ENCODE measurements around the gene SPTBN2.

The SPTBN2 gene

DNA sequence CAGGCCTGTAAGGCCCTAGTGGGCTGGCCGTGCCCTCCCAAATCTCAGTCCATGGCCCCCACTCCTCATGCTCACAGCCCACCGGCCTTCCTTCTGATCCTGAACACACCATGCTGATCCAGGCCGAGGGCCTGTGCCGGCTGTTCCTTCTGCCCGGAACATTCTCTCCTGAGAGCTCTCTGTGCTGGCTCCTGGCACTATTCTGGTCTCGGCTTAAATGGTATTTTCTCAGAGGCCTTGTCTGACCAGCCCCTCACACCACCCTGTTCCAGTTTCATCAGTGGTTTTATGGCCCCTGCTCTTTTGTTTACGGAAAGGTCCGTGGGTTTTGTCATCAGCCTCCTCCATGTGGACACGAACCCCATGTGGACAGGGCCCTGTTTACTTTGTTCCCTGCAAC lies 22.0 kb downstream of the SPTBN2 start:
- no peak for DNase-seq (ENCODE audit: low read depth)

DNA sequence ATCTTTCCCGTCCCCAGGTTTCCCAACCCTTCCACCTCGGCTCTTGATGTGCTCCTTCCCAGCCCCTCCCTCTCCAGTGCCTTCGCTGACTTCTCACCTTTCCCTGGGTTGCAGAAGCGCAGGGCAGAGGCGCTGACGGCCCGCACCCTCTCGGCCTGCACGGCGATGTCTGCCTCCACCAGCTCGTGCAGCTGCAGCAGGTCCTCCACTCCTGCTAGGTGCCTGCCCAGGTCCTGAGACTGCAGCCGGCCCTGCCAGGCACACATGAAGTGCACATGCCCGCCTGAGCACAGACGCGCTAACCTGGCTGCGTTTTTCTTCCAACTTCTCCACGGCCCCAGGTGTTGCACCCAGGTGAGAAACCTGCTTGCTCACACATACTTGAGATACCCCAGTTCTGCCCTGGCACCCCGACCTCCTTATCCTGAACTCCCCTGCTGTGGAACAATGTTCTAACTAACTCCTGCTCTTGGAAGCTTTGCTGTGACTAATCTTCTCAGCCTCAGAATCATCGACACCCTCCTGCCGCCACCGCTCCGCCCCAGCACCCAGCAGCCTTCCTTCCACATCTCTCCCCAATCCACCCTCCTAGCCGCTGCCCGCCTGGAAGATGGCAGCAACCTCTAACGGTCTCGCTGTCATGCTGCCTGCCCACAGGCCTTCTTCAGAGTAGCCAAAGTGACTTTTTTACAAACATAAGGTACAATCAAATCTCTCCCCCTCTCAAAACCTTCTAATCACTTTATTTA lies 23.3 kb downstream of the SPTBN2 start:
- DNase-seq (ENCODE audit: low read depth), result no peak
- H3K4me3 ChIP-seq (ENCODE audit: low read depth, low read length), result no peak overlapping the region

More for the DNA sequence above, 22.0 kb downstream of the SPTBN2 start:
- no peak overlapping the region for H3K4me3 ChIP-seq (ENCODE audit: low read depth, low read length)

DNA sequence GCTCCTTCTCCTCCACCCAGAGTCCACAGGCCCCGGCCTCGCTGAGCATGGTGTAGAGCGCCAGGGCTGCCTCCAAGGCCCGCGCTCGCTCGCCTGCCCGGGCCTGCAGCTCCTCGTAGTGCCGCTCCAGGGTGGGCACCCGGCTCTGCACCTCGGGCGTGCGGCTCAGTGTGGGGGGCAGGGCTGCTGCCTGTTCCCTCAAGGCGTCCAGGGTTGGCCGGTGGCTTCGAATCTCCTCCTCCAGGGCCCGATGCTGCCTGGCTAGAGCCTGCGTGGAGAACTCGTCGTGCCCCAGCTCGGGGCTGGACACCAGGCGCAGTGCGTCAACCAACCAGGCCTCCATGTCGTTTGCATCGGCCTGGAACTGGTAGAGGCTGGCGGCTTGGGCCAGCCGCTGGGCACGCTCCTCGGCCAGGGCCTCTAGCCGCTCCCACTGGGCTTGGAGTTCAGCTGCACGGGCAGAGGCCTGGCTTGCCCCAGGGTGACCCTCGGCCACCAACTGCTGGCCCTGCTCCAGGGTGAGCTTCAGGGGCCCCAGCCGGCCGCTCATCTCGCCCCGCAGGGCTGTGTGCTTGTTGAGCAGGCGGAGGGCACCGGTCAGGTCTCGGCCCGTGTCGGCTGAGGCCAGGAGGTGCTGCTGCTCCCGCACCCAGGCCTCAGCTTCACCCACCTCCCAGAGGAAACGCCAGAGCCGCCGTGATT lies 24.2 kb downstream of the SPTBN2 start:
- H3K4me3 ChIP-seq (ENCODE audit: low read depth, low read length), result no peak overlapping the region
- no peak for DNase-seq (ENCODE audit: low read depth)

DNA sequence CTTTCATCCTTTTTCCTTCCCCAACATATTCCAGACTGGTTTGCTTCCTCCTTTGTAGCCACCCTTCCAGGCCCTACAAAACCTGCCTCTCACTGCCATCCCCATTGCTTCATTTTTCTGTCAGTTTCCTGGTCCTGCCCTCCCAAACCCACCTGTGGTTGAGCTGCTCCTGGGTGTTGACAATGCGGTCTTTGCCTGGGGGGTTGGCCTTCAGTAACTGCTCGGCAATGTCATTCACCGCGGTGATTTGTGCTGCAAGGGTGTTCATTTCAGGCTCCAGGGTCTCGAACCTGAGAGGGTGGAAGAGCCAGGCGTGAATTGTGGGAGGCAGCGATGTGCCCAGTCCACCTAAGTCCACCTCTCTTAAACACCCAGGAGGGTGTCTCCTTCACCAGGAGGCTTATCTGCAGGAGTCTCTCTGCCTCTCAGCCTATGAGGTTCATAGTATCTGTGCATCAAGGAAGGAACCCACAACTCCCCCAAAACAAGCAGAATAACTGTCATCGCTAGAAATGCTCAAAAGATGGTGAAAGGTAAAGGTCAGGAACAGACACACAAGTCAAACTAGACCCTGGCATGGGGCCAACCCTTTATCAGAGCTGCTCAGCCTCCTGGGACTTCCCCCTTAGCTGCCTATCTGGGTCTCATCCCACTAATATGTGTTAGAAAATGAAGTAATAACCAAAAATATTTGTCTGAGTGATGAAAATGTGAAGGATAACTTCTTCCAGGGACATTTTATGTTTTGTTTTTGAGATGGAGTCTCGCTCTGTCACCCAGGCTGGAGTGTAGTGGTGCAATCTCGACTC lies 27.4 kb downstream of the SPTBN2 start:
- H3K4me3 ChIP-seq (ENCODE audit: low read depth, low read length), result no peak overlapping the region
- DNase-seq (ENCODE audit: low read depth), result no peak

DNA sequence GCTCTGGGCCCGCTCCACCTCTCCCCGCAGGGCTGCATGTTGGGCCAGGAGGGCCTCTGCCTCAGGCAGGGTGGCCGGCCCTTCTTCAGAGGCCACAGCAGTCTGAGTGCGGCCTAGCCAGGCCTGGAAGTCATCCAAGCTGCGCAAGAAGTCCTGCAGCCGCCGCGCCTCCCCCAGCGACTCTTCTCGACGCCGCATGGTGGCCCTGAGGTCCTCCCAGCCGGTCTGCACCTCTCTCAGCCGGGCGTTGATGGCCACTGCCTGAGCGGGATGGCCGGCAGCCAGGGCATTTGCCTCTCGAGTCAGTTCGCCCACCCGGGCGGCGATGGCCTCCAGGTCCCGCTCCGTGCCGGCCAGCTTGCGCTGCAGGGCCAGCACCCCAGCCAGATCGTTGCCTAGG lies 28.3 kb downstream of the SPTBN2 start:
- H3K4me3 ChIP-seq (ENCODE audit: low read depth, low read length), result no peak overlapping the region
- DNase-seq (ENCODE audit: low read depth), result no peak

DNA sequence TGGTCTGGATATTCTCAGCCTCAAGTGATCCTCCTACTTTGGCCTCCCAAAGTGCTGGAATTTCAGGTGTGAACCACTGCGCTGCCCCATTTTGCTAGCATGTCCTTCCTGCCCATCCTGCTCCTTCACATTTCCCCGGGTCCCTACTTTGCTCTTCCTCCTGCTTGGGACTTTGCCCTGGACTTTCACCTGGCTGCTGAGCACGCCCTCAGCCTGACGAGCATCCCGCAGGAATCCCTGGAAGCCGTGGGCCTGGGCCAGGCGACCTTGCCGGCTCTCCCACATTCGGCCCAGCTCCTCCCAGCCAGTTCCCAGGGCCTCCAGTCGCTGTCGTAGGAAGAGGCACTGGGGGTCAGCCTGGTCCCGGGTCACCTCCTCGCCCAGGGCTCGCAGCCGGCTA lies 28.7 kb downstream of the SPTBN2 start:
- no peak for DNase-seq (ENCODE audit: low read depth)
- no peak overlapping the region for H3K4me3 ChIP-seq (ENCODE audit: low read depth, low read length)

DNA sequence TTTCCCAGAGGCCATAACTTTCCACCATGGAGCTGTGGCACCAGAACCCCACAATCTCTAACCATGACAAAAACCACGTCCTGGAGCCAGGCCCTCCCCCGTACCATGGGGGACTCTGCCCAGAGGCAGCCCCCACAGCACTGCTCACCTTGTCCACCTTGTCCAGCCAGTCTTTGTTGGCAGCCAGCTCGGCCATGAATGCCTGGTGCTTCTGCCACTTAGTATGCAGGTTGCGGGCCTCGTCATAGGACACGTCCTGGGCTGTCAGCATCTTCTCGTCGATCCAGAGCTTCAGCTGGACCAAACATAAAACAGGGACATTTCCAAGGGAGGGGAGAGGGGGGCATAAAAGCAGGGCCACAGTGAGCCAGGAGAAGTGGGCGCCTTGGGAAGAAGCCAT lies 30.5 kb downstream of the SPTBN2 start:
- DNase-seq (ENCODE audit: low read depth), result no peak
- H3K4me3 ChIP-seq (ENCODE audit: low read depth, low read length), result no peak overlapping the region

DNA sequence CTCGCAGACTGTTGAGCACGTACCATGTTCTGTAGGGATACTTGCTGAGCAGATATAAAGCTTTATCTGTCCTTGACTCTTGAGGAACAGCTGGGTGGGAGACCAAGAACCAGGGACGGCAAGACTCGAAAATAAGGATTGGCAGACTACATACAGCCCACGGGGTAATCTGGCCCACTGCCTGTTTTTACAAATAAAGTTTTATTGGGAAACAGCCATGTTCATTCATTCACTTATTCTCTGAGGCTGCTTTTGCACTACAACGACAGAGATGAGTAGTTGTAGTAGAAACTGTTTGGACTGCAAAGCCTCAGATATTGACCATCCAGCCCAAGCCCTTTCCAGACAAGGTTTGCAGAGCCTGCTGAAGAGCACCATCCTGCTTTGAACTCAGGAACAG lies 31.0 kb downstream of the SPTBN2 start:
- DNase-seq (ENCODE audit: low read depth), result no peak
- H3K4me3 ChIP-seq (ENCODE audit: low read depth, low read length), result no peak overlapping the region

DNA sequence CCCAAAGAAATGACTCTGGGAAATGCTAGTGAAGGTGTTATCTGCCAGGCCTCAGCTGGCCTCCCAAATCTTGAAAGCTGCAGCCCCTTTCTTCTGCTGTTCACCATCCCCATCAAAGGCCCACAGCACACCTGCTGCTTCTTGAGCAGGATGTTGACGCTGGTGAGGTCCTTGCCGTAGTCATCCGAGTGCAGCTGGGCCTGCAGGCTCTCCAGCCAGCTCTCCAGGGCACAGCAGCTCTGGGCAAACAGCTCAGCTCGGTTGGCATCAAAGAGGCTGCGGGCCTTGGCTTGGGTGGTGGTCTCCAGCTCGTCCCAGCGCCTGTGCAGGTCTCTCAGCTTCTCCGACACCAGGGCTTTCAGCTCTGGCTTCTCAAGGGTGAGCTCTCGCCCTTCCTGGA lies 32.9 kb downstream of the SPTBN2 start:
- no peak overlapping the region for H3K4me3 ChIP-seq (ENCODE audit: low read depth, low read length)
- no peak for DNase-seq (ENCODE audit: low read depth)

DNA sequence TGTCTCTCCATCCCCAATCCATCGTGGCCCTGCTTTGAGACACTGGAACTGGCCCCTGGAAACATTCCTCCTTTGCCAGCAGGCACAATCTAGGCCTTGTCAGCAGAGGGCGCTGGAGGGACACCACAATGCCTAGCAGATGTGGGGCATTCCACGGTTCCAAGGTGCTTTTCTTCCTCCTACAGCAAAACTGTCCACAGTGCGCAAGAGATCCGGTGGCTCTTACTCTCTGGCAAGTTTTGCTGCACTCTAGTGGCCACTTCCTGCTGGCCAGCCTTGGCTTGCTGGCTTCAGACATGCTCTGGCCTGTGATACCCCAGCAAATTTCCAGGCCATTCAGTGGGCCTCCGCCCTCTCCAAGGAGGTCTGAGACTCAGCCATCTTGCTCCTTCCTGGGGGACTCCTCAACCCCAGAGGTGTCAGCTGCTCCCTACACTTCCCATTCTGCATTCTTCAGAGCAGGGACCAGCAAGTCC lies 34.2 kb downstream of the SPTBN2 start:
- H3K4me3 ChIP-seq (ENCODE audit: low read depth, low read length), result no peak overlapping the region
- DNase-seq (ENCODE audit: low read depth), result peak; percentile 87

DNA sequence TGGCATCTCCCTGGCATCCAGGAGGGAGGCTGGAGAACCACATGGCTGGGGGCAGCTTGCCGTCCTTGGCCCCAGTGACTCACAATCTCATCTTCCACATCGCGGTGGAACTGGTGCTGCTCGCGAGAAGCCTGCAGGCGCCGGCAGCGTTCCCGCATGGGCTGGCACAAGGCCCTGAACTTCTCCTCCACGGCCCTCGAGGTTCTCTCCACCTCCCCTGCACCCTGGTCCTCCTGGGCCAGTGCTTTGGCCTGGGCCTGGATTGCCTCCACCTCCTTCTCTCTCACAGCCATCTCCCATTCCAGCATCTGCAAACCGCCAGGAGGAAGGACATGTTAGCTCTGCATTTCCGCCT lies 35.0 kb downstream of the SPTBN2 start:
- no peak overlapping the region for H3K4me3 ChIP-seq (ENCODE audit: low read depth, low read length)
- DNase-seq (ENCODE audit: low read depth), result no peak

DNA sequence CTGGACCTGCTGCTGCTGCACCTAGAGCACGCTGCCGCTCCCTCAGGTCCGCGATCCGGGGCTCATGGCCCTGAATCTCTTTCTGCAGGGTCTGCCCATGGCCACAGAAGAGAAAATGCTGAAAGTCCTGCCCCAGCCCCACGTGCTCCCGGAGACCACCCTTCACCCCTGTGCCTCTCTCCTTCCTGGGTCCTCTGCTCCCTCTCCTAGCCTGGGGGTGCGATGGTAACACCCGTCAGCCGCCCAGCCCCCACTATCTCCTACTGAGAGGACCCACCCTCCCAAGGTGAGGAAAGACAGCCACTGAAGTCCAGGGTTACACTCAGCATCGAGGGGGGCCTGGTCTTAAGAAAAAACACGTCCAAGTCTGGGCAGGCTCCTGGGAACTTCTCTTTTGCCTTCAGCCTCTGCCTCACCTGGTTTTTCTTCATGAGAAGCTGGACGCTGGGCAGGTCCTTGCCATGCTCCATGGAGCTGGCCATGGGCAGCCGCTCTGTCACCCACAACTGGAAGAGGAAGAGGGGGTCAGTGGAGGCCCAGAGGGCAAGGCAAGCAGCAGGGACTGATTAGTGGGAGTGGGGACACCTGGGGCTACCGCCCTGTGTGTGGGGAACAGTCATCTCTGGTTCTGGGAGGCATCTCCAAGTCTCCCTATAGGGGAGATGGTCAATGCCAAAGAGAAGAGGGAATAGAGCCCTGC lies 35.5 kb downstream of the SPTBN2 start:
- DNase-seq (ENCODE audit: low read depth), result no peak
- no peak overlapping the region for H3K4me3 ChIP-seq (ENCODE audit: low read depth, low read length)

DNA sequence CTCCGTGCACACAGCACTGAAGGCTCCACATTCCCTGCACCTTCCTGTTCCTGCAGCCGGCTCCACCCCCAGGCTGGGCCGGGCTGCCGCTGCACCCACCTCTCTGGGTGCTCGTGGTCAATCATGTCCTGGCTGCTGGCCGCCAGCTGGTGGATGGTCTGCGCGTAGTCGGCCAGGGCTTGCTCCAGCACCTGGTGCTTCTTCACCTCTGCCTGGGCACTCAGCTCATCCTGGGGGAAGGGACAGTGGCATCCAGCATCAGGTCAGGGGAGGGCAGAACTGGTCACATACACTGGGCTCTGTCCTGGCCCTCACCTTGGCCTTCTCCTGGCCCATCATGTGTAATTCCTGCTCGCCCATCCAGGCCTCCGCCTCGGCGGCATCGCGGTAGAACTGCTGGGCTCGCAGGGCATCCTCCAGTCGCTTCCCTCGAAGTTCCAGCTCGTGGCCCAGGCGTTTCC lies 36.1 kb downstream of the SPTBN2 start:
- DNase-seq (ENCODE audit: low read depth), result no peak
- H3K4me3 ChIP-seq (ENCODE audit: low read depth, low read length), result no peak overlapping the region

DNA sequence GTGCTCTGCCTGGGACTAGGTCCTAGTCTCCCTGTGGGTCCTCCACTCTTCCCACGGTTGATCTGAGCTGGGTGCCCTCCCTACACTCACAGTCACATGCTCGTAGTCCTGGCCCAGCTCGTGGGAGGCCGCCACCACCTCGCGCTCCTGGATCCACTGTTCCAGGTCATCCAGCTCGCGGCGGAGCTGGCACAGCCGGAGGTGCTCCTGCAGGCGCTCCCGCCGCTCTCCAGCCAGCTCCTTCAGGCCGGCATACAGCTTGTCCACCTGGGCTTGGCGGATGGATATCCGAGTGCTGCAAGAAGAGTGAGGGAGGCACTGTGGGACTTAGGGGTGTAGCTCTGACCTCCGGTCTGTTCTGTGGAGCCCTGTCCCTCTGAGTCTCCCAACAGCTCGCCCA lies 36.6 kb downstream of the SPTBN2 start:
- DNase-seq (ENCODE audit: low read depth), result no peak
- H3K4me3 ChIP-seq (ENCODE audit: low read depth, low read length), result no peak overlapping the region

DNA sequence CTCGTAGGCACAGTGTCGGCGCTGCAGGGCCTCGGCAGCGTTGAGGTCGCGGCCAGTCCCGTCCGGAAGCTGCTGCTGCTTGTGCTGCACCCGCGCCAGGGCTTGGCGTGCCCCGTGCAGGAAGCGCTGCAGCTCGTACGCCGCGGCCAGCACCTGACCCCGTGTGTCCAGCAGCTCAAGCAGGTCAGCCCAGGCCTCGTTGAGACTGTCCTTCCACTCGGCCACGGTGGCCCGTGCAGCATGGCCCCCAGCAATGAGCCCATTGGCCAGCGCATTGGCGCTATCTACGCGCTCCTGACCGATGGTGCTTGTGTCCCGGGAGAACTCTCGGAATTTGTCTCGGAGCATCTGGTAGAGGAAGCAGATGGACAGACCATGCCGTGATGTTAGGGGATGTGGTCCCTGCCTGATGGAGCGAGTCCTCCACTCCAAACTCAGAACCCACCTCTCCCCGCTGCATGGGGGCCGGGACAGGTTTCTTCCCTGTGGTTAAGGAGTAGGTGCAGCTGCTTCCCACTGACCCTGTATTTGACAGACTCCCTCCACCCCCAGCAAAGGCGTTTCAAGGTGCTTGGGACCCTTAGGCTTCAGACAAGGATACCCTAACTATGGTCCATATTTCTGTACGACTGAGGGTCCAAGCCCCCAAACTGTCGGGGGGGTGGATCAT lies 37.6 kb downstream of the SPTBN2 start:
- DNase-seq (ENCODE audit: low read depth), result no peak
- H3K4me3 ChIP-seq (ENCODE audit: low read depth, low read length), result no peak overlapping the region

DNA sequence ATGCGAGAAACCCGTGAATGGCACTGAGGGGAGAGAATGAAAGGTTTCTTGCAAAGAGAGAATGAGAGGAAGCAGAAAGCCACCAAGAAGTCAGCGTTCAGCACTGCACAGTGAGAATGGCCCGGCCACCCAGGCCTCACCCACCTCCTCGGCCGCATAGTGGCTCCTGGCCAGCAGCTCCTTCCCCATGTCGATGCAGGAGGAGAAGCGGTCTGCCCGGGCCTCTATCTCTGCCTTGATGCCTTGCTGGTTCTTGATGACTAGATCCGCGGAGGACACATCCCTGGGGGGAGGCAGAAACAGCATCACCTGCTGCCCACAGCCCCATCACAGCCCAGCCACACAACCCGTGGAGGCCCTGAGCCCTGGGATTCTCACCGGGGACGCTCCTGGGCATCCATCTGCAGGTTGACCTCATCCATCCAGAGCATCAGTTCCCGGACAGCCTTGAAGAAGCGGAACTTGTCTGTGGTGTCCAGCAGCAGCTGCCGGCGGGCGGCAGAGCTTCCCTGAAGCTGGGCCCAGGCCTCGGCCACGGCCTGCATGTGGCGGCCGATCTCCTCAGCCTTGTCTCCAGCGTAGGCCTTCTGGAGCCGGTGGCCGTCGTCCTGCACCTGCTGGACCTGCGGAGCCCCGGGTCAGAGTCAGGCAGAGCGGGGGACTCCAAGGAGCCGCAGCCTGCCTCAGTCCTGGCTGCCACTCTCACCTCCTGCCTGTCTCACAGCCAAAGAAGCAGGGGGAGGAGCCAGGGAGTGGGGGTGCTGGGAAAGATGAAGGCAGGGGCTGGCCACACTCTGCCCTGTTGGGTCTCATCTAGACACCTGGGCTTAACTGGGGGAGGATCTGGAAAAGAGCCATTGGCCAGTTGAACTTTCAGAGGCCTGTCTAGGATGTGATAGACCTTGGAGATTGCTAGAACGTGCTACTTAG lies 39.1 kb downstream of the SPTBN2 start:
- H3K4me3 ChIP-seq (ENCODE audit: low read depth, low read length), result no peak overlapping the region
- no peak for DNase-seq (ENCODE audit: low read depth)

DNA sequence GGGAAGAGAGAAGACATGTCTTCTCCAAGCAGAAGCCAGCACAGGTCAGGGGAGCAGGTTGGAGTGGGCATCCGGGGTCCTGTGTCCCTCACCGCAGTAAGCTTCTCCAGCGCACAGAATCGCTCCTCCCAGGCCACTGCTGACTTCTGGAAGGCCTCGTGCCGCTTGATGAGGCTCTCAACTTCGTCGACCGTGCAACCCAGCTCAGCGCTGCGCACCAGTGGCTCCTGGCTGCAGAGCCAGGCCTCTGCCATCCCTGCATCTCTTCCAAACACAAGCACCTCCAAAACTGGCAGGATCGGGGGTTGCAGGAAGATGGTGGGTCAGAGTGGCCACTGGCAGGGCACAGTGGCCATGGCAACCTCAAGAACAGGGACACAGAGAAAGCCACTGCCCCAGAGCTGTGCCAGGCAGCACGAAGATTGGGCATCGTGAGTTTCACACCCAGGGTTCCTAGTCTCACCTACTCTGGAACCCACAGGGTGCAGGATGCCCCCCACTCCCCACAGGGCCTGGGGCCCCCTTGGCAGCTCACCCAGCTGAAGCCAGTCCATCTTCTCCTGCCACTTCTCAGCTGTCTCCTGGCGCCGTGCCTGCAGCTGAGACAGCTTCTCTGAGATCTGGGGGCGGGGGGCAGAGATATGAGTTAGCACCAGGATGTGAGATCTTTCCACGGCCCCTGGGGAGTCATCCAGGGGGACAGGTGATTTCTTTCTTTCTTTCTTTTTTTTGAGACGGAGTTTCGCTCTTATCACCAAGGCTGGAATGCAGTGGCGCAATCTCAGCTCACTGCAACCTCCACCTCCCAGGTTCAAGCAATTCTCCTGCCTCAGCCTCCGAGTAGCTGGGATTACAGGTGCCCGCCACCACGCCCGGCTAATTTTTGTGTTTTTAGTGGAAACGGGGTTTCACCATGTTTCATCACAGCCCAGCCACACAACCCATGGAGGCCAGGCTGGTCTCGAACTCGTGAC lies 40.2 kb downstream of the SPTBN2 start:
- DNase-seq (ENCODE audit: low read depth), result no peak
- no peak overlapping the region for H3K4me3 ChIP-seq (ENCODE audit: low read depth, low read length)
